Measurements from ENCODE around the gene IPO13.

IPO13 gene

GRCh38 chr1:43981636-43982035, 34.9 kb downstream of the IPO13 start:
- no peak overlapping the region for H3K4me3 ChIP-seq (ENCODE audit: low read length)
- peaks cover 11% of the 10 kb centered on the region for H3K36me3 ChIP-seq (replicated peaks; ENCODE audit: low read depth, low read length)
- no peaks in the 10 kb centered on the region for H3K9me3 ChIP-seq (ENCODE audit: insufficient read depth, low read length)
- no peak for TF ChIP-seq EZH2phosphoT487 (IDR thresholded peaks at IDR 0.05; ENCODE audit: low read depth)
- TF ChIP-seq, protein P1, sequence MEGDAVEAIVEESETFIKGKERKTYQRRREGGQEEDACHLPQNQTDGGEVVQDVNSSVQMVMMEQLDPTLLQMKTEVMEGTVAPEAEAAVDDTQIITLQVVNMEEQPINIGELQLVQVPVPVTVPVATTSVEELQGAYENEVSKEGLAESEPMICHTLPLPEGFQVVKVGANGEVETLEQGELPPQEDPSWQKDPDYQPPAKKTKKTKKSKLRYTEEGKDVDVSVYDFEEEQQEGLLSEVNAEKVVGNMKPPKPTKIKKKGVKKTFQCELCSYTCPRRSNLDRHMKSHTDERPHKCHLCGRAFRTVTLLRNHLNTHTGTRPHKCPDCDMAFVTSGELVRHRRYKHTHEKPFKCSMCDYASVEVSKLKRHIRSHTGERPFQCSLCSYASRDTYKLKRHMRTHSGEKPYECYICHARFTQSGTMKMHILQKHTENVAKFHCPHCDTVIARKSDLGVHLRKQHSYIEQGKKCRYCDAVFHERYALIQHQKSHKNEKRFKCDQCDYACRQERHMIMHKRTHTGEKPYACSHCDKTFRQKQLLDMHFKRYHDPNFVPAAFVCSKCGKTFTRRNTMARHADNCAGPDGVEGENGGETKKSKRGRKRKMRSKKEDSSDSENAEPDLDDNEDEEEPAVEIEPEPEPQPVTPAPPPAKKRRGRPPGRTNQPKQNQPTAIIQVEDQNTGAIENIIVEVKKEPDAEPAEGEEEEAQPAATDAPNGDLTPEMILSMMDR (IDR thresholded peaks at IDR 0.05; ENCODE audit: low read depth, low read length), result no peak
- H3K79me2 ChIP-seq (ENCODE audit: low read length), result peaks cover 60% of the 10 kb centered on the region
- no peak overlapping the region for H2AFZ ChIP-seq (ENCODE audit: low read depth, low read length)
- H3K27ac ChIP-seq (ENCODE audit: low read length), result no peak overlapping the region
- H3K4me1 ChIP-seq (ENCODE audit: low read length), result peaks cover 15% of the 10 kb centered on the region
- H3K4me2 ChIP-seq (ENCODE audit: low read length), result no peak overlapping the region
- H4K20me1 ChIP-seq (ENCODE audit: insufficient read depth, low read length), result no peaks in the 10 kb centered on the region
- H3K9ac ChIP-seq (ENCODE audit: low read length), result no peak overlapping the region
- H3K27me3 ChIP-seq (ENCODE audit: low read depth, low read length), result no peaks in the 10 kb centered on the region

DNA sequence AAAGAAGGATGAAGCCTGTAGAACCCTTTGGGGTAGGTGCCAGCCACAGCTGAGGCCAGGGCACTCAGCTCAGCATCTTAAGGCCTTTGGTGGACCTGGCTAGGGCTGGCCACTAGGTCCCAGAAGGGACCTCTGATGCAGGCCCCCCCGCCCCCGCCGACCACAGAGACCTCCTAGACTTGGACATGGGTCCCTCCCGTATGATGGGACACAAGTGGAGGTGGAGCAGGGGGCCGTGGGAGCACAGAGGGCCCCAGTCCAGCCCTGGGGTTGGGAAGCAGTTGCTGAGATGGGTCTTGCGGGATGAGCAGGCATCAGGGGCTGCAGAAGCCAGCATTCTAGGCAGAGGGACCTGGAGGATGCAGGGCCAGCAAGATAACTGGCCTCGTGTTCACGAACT, 35.5 kb downstream of the IPO13 start:
- no peaks in the 10 kb centered on the region for H3K27me3 ChIP-seq (ENCODE audit: low read depth, low read length)
- H4K20me1 ChIP-seq (ENCODE audit: insufficient read depth, low read length), result no peaks in the 10 kb centered on the region
- no peak overlapping the region for H3K27ac ChIP-seq (ENCODE audit: low read length)
- H3K9me3 ChIP-seq (ENCODE audit: insufficient read depth, low read length), result no peaks in the 10 kb centered on the region
- peaks cover 15% of the 10 kb centered on the region for H3K4me1 ChIP-seq (ENCODE audit: low read length)
- TF ChIP-seq EZH2phosphoT487 (IDR thresholded peaks at IDR 0.05; ENCODE audit: low read depth), result no peak
- TF ChIP-seq, protein P1 (IDR thresholded peaks at IDR 0.05; ENCODE audit: low read depth, low read length), result no peak
- H2AFZ ChIP-seq (ENCODE audit: low read depth, low read length), result no peak overlapping the region
- H3K79me2 ChIP-seq (ENCODE audit: low read length), result peaks cover 54% of the 10 kb centered on the region
- peaks cover 6% of the 10 kb centered on the region for H3K36me3 ChIP-seq (replicated peaks; ENCODE audit: low read depth, low read length)
- no peak overlapping the region for H3K4me3 ChIP-seq (ENCODE audit: low read length)
- no peak overlapping the region for H3K4me2 ChIP-seq (ENCODE audit: low read length)
- no peak overlapping the region for H3K9ac ChIP-seq (ENCODE audit: low read length)

DNA sequence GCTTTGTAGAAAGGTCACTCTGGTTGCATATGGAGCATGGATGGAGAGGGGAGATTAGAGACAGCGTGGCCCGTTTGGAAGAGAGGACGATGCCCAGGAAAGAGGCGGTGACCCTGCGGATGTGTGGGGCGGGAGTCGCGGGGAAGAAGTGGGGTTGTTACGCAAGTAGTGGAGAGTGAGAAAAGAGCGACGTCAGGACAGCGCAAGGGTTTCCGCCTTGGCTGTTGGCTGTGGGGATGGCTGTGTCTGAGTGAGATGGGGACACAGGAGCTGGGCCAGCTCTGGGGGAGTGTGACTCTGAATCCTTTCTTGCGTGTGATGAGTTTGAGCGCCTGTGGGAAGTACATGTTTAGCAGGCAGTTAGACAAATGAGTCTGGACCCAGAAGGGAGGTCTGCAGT, 36.1 kb downstream of the IPO13 start:
- Histone ChIP-seq H3K9me3 (ENCODE audit: insufficient read depth, low read length) (no peaks in the 10 kb centered on the region), H3K79me2 (ENCODE audit: low read length) (peaks cover 48% of the 10 kb centered on the region), H3K4me3 (ENCODE audit: low read length) (no peak overlapping the region), H3K4me2 (ENCODE audit: low read length) (no peak overlapping the region), H3K9ac (ENCODE audit: low read length) (no peak overlapping the region), H3K36me3 (replicated peaks; ENCODE audit: low read depth, low read length) (peaks cover under 1% of the 10 kb centered on the region), H4K20me1 (ENCODE audit: insufficient read depth, low read length) (no peaks in the 10 kb centered on the region), H3K4me1 (ENCODE audit: low read length) (peaks cover 15% of the 10 kb centered on the region), H3K27me3 (ENCODE audit: low read depth, low read length) (no peaks in the 10 kb centered on the region), H3K27ac (ENCODE audit: low read length) (no peak overlapping the region), H2AFZ (ENCODE audit: low read depth, low read length) (no peak overlapping the region)
- TF ChIP-seq, protein P1 (IDR thresholded peaks at IDR 0.05; ENCODE audit: low read depth, low read length), result no peak
- no peak for TF ChIP-seq EZH2phosphoT487 (IDR thresholded peaks at IDR 0.05; ENCODE audit: low read depth)

- H2AFZ ChIP-seq (ENCODE audit: low read depth, low read length), result no peak overlapping the region
- no peak for TF ChIP-seq EZH2phosphoT487 (IDR thresholded peaks at IDR 0.05; ENCODE audit: low read depth)
- TF ChIP-seq, protein P1 (IDR thresholded peaks at IDR 0.05; ENCODE audit: low read depth, low read length), result no peak
- H3K9ac ChIP-seq (ENCODE audit: low read length), result no peak overlapping the region
- peaks cover 43% of the 10 kb centered on the region for H3K79me2 ChIP-seq (ENCODE audit: low read length)
- no peak overlapping the region for H3K27ac ChIP-seq (ENCODE audit: low read length)
- no peak overlapping the region for H3K4me2 ChIP-seq (ENCODE audit: low read length)
- peaks cover 11% of the 10 kb centered on the region for H3K4me1 ChIP-seq (ENCODE audit: low read length)
- H3K4me3 ChIP-seq (ENCODE audit: low read length), result no peak overlapping the region
- H3K36me3 ChIP-seq (replicated peaks; ENCODE audit: low read depth, low read length), result no peaks in the 10 kb centered on the region
- no peaks in the 10 kb centered on the region for H3K27me3 ChIP-seq (ENCODE audit: low read depth, low read length)
- no peaks in the 10 kb centered on the region for H3K9me3 ChIP-seq (ENCODE audit: insufficient read depth, low read length)
- no peaks in the 10 kb centered on the region for H4K20me1 ChIP-seq (ENCODE audit: insufficient read depth, low read length)
Observed at GRCh38 chr1:43983253-43983899, 36.6 kb downstream of the IPO13 start.

Measured in OCI-LY3 (cell line).